Stimulated activated naive CD8-positive, alpha-beta T cell treated with anti-CD3 and anti-CD28 coated beads, Interleukin-15, amount 100 ng/mL, for 72 hours (primary cell): ENCODE measurements around the gene SHC3.

Experiments
- ATAC-seq: fragments of 150-1000 bp; cut with Tn5 transposase; 2 replicates; pipeline ENCODE4 v1.10.0; 2021; ENCODE audit warnings: mild to moderate bottlenecking, moderate library complexity
- DNase-seq, 2 donors: peaks; one replicate each; pipeline ENCODE4 v3.0.0; 2021 to 2022
- H3K27ac Mint-ChIP-seq, 2 donors: one replicate each; pipeline ENCODE4 v1.8.0; 2022; ENCODE audit warnings: mild to moderate bottlenecking in 2 of 2, mixed read lengths in 2 of 2, moderate library complexity in 2 of 2
- H3K27me3 Mint-ChIP-seq: one replicate; pipeline ENCODE4 v1.8.0; 2022; ENCODE audit warnings: mixed read lengths
- H3K4me1 Mint-ChIP-seq: one replicate; pipeline ENCODE4 v1.8.0; 2022; ENCODE audit warnings: mild to moderate bottlenecking, mixed read lengths
- H3K4me3 Mint-ChIP-seq, 2 donors: one replicate each; pipeline ENCODE4 v1.8.0; 2022; ENCODE audit warnings: mild to moderate bottlenecking in 2 of 2, mixed read lengths in 2 of 2, moderate library complexity in 1 of 2
- H3K9me3 Mint-ChIP-seq, 2 donors: one replicate each; pipeline ENCODE4 v1.8.0; 2022; ENCODE audit warnings: mixed read lengths in 2 of 2

The SHC3 gene

GRCh38 chr9:89144238-89144637 lies 34.4 kb downstream of the SHC3 start:
- Mint-ChIP-seq H3K4me3 (no peak overlapping the region), H3K9me3 (no peaks in the 10 kb centered on the region), H3K4me1 (no peaks in the 10 kb centered on the region), H3K27me3 (peaks cover 41% of the 10 kb centered on the region), H3K27ac (no peak overlapping the region)
- ATAC-seq (no peak), DNase-seq (no peak)

GRCh38 chr9:89143266-89143665 lies 35.4 kb downstream of the SHC3 start:
- Mint-ChIP-seq H3K4me1 (no peaks in the 10 kb centered on the region), H3K27ac (peak overlapping the region in 1 of 2 donors; percentile 12), H3K27me3 (peaks cover 40% of the 10 kb centered on the region), H3K9me3 (no peaks in the 10 kb centered on the region), H3K4me3 (no peak overlapping the region)
- DNase-seq (no peak), ATAC-seq (no peak)

GRCh38 chr9:89139455-89139854 lies 39.2 kb downstream of the SHC3 start:
- H3K4me3 Mint-ChIP-seq, result no peak overlapping the region
- H3K9me3 Mint-ChIP-seq, result peaks cover 6 to 7% of the 10 kb centered on the region in 2 donors
- no peak for ATAC-seq
- H3K4me1 Mint-ChIP-seq, result peaks cover 9% of the 10 kb centered on the region
- no peak for DNase-seq
- H3K27me3 Mint-ChIP-seq, result peaks cover 15% of the 10 kb centered on the region
- H3K27ac Mint-ChIP-seq, result no peak overlapping the region

GRCh38 chr9:89138463-89139390 lies 39.9 kb downstream of the SHC3 start:
- no peak overlapping the region for H3K27ac Mint-ChIP-seq
- DNase-seq, result no peak
- peaks cover 9% of the 10 kb centered on the region for H3K4me1 Mint-ChIP-seq
- peaks cover 12% of the 10 kb centered on the region for H3K27me3 Mint-ChIP-seq
- no peak overlapping the region for H3K4me3 Mint-ChIP-seq
- peaks cover 6 to 7% of the 10 kb centered on the region in 2 donors for H3K9me3 Mint-ChIP-seq
- no peak for ATAC-seq

GRCh38 chr9:89137542-89138462 lies 40.8 kb downstream of the SHC3 start:
- peak; percentile 9 to 14 for DNase-seq

GRCh38 chr9:89135591-89136166 lies 42.9 kb downstream of the SHC3 start:
- no peak for ATAC-seq
- Mint-ChIP-seq H3K4me3 (no peak overlapping the region), H3K27me3 (peaks cover 24% of the 10 kb centered on the region), H3K4me1 (peaks cover 9% of the 10 kb centered on the region), H3K27ac (no peak overlapping the region), H3K9me3 (peaks cover 6 to 7% of the 10 kb centered on the region in 2 donors)
- DNase-seq, result no peak

More at GRCh38 chr9:89137542-89138462, 40.8 kb downstream of the SHC3 start:
- Mint-ChIP-seq H3K4me1 (peaks cover 9% of the 10 kb centered on the region), H3K4me3 (no peak overlapping the region), H3K27ac (no peak overlapping the region), H3K9me3 (peaks cover 6 to 7% of the 10 kb centered on the region in 2 donors), H3K27me3 (peaks cover 7% of the 10 kb centered on the region)
- peak; percentile 72 for ATAC-seq

GRCh38 chr9:89134709-89135108 lies 43.9 kb downstream of the SHC3 start:
- Mint-ChIP-seq H3K4me3 (no peak overlapping the region), H3K27ac (no peak overlapping the region), H3K4me1 (peaks cover 9% of the 10 kb centered on the region), H3K9me3 (peaks cover 6 to 12% of the 10 kb centered on the region in 2 donors), H3K27me3 (peaks cover 33% of the 10 kb centered on the region)
- no peak for ATAC-seq
- DNase-seq, result no peak

GRCh38 chr9:89122949-89123348 lies 55.7 kb downstream of the SHC3 start:
- Mint-ChIP-seq H3K27me3 (peaks cover 28% of the 10 kb centered on the region), H3K27ac (no peak overlapping the region), H3K9me3 (peaks cover 8 to 13% of the 10 kb centered on the region in 2 donors), H3K4me3 (no peak overlapping the region), H3K4me1 (no peaks in the 10 kb centered on the region)
- DNase-seq, result no peak
- no peak for ATAC-seq

- Mint-ChIP-seq H3K4me1 (no peaks in the 10 kb centered on the region), H3K9me3 (peaks cover 8 to 13% of the 10 kb centered on the region in 2 donors), H3K4me3 (no peak overlapping the region), H3K27ac (no peak overlapping the region), H3K27me3 (peaks cover 29% of the 10 kb centered on the region)
- ATAC-seq (no peak), DNase-seq (no peak)
These were observed 57.9 kb downstream of the SHC3 start for GRCh38 chr9:89120704-89121103.

- H3K9me3 Mint-ChIP-seq, result peaks cover 8 to 13% of the 10 kb centered on the region in 2 donors
- no peak overlapping the region for H3K27ac Mint-ChIP-seq
- H3K4me1 Mint-ChIP-seq, result no peaks in the 10 kb centered on the region
- ATAC-seq (no peak), DNase-seq (no peak)
- H3K27me3 Mint-ChIP-seq, result peaks cover 43% of the 10 kb centered on the region
- no peak overlapping the region for H3K4me3 Mint-ChIP-seq
These were observed 61.8 kb downstream of the SHC3 start for GRCh38 chr9:89116805-89117192.

GRCh38 chr9:89116064-89116804 lies 62.4 kb downstream of the SHC3 start:
- no peak overlapping the region for H3K4me3 Mint-ChIP-seq
- ATAC-seq (no peak), DNase-seq (no peak)
- peaks cover 8 to 13% of the 10 kb centered on the region in 2 donors for H3K9me3 Mint-ChIP-seq
- H3K4me1 Mint-ChIP-seq, result no peaks in the 10 kb centered on the region
- peaks cover 45% of the 10 kb centered on the region for H3K27me3 Mint-ChIP-seq
- H3K27ac Mint-ChIP-seq, result no peak overlapping the region

- no peak for DNase-seq
- Mint-ChIP-seq H3K9me3 (peaks cover 8 to 13% of the 10 kb centered on the region in 2 donors), H3K27me3 (peaks cover 51% of the 10 kb centered on the region), H3K4me1 (no peaks in the 10 kb centered on the region), H3K27ac (no peak overlapping the region), H3K4me3 (no peak overlapping the region)
- no peak for ATAC-seq
These were observed 63.2 kb downstream of the SHC3 start for GRCh38 chr9:89115426-89115825.

GRCh38 chr9:89114741-89115140 lies 63.9 kb downstream of the SHC3 start:
- ATAC-seq (no peak), DNase-seq (no peak)
- Mint-ChIP-seq H3K4me3 (no peak overlapping the region), H3K27me3 (peaks cover 54% of the 10 kb centered on the region), H3K27ac (no peak overlapping the region), H3K9me3 (peaks cover 8 to 10% of the 10 kb centered on the region in 2 donors), H3K4me1 (no peaks in the 10 kb centered on the region)

GRCh38 chr9:89113851-89114250 lies 64.8 kb downstream of the SHC3 start:
- Mint-ChIP-seq H3K27ac (no peak overlapping the region), H3K27me3 (peaks cover 58% of the 10 kb centered on the region), H3K4me1 (no peaks in the 10 kb centered on the region), H3K9me3 (peaks cover 3 to 8% of the 10 kb centered on the region in 2 donors), H3K4me3 (no peak overlapping the region)
- no peak for DNase-seq
- ATAC-seq, result no peak

- DNase-seq, result no peak
- Mint-ChIP-seq H3K27me3 (peaks cover 48% of the 10 kb centered on the region), H3K4me3 (no peak overlapping the region), H3K27ac (no peak overlapping the region), H3K4me1 (no peaks in the 10 kb centered on the region), H3K9me3 (no peaks in the 10 kb centered on the region)
- no peak for ATAC-seq
These were observed 66.4 kb downstream of the SHC3 start for GRCh38 chr9:89112243-89112642.
